Loucy (cell line): Measurements from ENCODE around the gene RC3H1.

ENCODE experiments used
- CTCF ChIP-seq: fragments of 200-600 bp; sonication (generic); conservative IDR thresholded peaks from 2 replicates; pipeline ENCODE4 v1.5.1; 2014; ENCODE audit warnings: mild to moderate bottlenecking, antibody characterized with exemption, low read length
- EZH2phosphoT487 ChIP-seq: fragments of 200-600 bp; IDR thresholded peaks from 2 replicates; pipeline ENCODE4 v1.6.1; 2018; ENCODE audit warnings: antibody characterized with exemption, mild to moderate bottlenecking, moderate library complexity, borderline replicate concordance

- TF ChIP-seq CTCF (no peak), EZH2phosphoT487 (no peak)
These were observed 118.2 kb downstream of the RC3H1 start for GRCh38 chr1:173903827-173904531.
